BJ (cell line): ENCODE data around the gene ZNF500. TPM values are rescaled to one million over a fixed set of nuclear protein-coding genes. Genes with fewer than 3 reads are reported as not detected.

Source experiments
- CTCF ChIA-PET: fragments of 350-600 bp; formaldehyde crosslinking; extraction: SDS; loops from one replicate; lab custom pipeline; 2021; ENCODE audit warnings: antibody characterized with exemption, inconsistent platforms; lab: Yijun Ruan, JAX
- POLR2A ChIA-PET: fragments of 300-600 bp; sonication (Branson Sonifier 250); formaldehyde crosslinking; extraction: SDS; loops from one replicate; lab custom pipeline; 2021; ENCODE audit warnings: antibody characterized with exemption; lab: Charles Lee
- DNase-seq: peaks from one replicate; pipeline ENCODE4 v3.0.0-alpha.2; 2011; ENCODE audit warnings: low read depth
- H3K27me3 ChIP-seq: 2 replicates; pipeline ENCODE4 v1.6.0; 2011; ENCODE audit warnings: low read length; ENCODE audit not compliant: control insufficient read depth, insufficient read depth
- H3K36me3 ChIP-seq: 2 replicates; pipeline ENCODE4 v1.5.1; 2011; ENCODE audit warnings: low read length; ENCODE audit not compliant: control insufficient read depth, insufficient read depth
- H3K4me3 ChIP-seq: 2 replicates; pipeline ENCODE4 v1.5.1; 2011; ENCODE audit warnings: low read depth, mild to moderate bottlenecking, control low read depth, low read length
- CTCF ChIP-seq: IDR thresholded peaks from 2 replicates; pipeline ENCODE4 v1.5.1; 2011; ENCODE audit warnings: low read depth, mild to moderate bottlenecking, control low read depth, inconsistent platforms, low read length, moderate library complexity; ENCODE audit not compliant: insufficient read depth
- polyA plus RNA-seq: library from polyadenylated mRNA; depleted of rRNA; stranded (reverse); fragments of >200 nt; gene quantifications from 2 replicates; pipeline ENCODE4 v1.2.3, GENCODE V29; 2011

The ZNF500 gene
- polyA plus RNA-seq, 1 experiment, result 6.5 TPM

DNA sequence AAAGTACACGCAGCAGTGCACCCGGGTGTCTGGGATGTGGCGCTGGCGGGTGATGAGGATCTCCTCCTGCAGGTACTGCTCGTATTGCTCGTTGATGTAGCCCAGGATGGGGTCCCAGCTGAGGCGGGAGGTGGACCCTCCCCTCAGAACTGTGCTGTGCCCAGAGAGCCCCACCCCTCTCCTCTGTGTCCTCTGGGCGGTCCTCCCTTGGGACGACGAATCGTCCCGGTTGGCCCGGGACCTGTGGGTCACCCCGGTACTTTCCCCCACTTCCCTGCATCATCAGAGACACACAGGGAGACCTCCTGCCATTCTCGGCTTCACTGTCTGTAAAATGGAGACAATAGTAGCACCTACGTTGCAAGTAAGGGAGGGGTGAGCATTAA is 17.0 kb upstream of the ZNF500 start:
- ChIA-PET POLR2A (no interaction called here), CTCF (no interaction called here)
- Histone ChIP-seq H3K4me3 (no peak overlapping the region), H3K27me3 (no peaks in the 10 kb centered on the region), H3K36me3 (no peaks in the 10 kb centered on the region)
- no peak for DNase-seq
- no peak for TF ChIP-seq CTCF

GRCh38 chr16:4783251-4783950 is 16.4 kb upstream of the ZNF500 start:
- no peak for TF ChIP-seq CTCF
- Histone ChIP-seq H3K4me3 (no peak overlapping the region), H3K36me3 (no peaks in the 10 kb centered on the region), H3K27me3 (no peaks in the 10 kb centered on the region)
- ChIA-PET CTCF (interaction anchor here (1.3 kb wide), 1 partner anchor 20 kb away, joined by 3 read pairs; no protein-coding TSS in a partner anchor), POLR2A (no interaction called here)
- no peak for DNase-seq

- Histone ChIP-seq H3K4me3 (no peak overlapping the region), H3K36me3 (no peaks in the 10 kb centered on the region), H3K27me3 (no peaks in the 10 kb centered on the region)
- no peak for TF ChIP-seq CTCF
- ChIA-PET POLR2A (no interaction called here), CTCF (no interaction called here)
- DNase-seq, result no peak
Observed at GRCh38 chr16:4780235-4780634, 13.3 kb upstream of the ZNF500 start.

DNA sequence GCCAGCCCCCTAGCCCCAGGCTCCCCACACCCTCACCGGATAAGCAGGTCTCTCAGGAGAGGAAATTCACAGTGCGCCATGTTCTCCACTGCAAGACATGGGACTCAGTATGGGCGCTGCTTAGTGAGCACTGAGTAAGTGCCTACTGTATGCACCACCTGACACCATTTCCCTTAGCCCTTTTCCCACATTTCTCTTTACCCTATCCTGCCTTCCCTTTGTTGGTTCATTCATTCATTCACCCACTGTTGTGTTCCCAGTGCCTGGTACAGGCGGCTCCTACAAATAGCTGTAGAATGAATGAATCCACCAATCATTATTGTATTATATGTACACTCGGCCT is 11.1 kb upstream of the ZNF500 start:
- TF ChIP-seq CTCF, result no peak
- ChIA-PET POLR2A (no interaction called here), CTCF (no interaction called here)
- no peak overlapping the region for H3K4me3 ChIP-seq
- H3K36me3 ChIP-seq, result no peaks in the 10 kb centered on the region
- H3K27me3 ChIP-seq, result no peaks in the 10 kb centered on the region
- DNase-seq, result no peak

DNA sequence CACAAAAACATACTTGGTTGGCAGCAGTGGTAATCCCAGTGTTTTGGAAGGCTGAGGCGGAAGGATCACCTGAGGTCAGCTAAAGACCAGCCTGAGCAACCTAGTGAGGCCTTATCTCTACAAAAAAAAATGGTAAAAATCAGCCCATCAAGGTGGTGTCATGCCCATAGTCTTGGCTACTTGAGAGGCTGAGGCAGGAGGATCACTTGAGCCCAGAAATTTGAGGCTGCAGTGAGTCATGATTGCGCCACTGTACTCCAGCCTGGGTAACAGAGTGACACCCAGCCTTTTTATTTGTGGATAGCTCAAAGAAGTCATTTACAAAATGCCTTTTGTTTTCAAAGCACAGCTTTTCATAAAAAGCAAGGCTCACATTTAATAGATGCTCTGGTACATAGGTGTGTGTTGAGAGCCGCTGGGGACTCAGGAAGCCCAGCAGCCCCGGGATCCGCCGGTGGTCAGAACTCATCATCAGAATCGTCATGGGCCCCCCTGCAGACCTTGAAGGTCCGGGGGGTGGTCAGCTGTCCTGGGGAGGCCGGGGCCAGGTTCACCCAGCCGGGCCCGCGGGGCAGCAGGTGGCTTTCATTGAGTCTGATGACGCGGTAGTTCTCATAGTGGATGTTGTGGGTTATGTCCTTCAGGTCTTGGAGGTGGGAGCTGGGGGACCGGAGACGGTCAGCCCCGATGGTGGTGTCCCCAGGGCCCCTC is 10.5 kb upstream of the ZNF500 start:
- no peaks in the 10 kb centered on the region for H3K27me3 ChIP-seq
- ChIA-PET POLR2A (no interaction called here), CTCF (no interaction called here)
- no peak for TF ChIP-seq CTCF
- H3K4me3 ChIP-seq, result no peak overlapping the region
- H3K36me3 ChIP-seq, result no peaks in the 10 kb centered on the region
- no peak for DNase-seq
